Measurements from ENCODE around the gene CENATAC. TPM values are rescaled to one million over a fixed set of nuclear protein-coding genes. Genes with fewer than 3 reads are reported as not detected.
A peak's percentile ranks its signal among the peaks of the same experiment; 100 is the strongest.
"Not testable (repeated sequence)": the region's sequence is repeated elsewhere in the genome, so short reads cannot be mapped to it uniquely, and the experiment has no call there.

The CENATAC gene, protein sequence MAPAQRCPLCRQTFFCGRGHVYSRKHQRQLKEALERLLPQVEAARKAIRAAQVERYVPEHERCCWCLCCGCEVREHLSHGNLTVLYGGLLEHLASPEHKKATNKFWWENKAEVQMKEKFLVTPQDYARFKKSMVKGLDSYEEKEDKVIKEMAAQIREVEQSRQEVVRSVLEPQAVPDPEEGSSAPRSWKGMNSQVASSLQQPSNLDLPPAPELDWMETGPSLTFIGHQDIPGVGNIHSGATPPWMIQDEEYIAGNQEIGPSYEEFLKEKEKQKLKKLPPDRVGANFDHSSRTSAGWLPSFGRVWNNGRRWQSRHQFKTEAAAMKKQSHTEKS
- 15.7 and 18.0 TPM in 2 replicates for total RNA-seq (2014; rRNA removed; shearing (Covaris generic))

DNA sequence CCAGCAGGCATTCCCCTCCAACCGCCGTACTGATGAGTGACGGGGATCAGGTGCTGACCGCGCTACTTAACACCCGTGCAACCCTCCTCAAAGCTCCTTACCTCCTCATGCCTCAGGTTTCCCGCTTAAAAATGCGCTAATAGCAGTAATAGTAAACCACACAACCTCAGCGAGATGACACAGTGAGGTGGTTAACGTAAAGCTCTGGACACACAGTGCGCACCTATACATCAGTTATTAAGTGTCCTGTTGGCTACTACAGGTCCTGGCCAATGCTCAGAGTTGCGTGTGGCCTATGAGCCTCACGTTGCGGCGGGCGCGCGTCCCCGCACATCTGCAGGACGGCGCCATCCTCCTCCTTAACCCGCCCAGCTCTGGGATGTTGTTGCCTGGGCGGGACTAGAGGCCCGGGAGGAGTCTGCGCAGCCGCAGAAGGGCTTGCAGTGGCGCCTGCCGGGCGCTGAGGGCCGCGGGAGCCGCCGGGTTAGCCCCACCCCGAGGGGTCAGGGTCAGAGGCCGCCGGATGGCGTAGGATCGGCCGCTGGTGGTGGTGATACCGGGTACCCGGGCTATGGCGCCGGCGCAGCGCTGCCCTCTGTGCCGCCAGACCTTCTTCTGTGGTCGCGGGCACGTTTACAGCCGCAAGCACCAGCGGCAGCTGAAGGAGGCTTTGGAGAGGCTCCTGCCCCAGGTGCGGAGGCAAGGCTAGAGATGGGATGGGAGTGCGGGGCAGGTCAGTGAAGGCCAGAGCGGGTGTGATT is at the start of gene CENATAC:
Gene CENATAC (plus strand): TSS at position 512 of the 761 bp plus-strand sequence. CDS start 60 bp downstream, at position 572.
- Histone ChIP-seq H3K27me3 (ENCODE audit: control insufficient read depth, insufficient read depth, low read length) (no peaks in the 10 kb centered on the region), H3K4me3 (ENCODE audit: insufficient read depth, low read depth, low read length) (peak within 1 kb of the TSS; percentile 97), H3K36me3 (replicated peaks; ENCODE audit: control insufficient read depth, insufficient read depth, low read length) (peaks cover 3% of the 10 kb centered on the region)
- peak; percentile 100 for DNase-seq

DNA sequence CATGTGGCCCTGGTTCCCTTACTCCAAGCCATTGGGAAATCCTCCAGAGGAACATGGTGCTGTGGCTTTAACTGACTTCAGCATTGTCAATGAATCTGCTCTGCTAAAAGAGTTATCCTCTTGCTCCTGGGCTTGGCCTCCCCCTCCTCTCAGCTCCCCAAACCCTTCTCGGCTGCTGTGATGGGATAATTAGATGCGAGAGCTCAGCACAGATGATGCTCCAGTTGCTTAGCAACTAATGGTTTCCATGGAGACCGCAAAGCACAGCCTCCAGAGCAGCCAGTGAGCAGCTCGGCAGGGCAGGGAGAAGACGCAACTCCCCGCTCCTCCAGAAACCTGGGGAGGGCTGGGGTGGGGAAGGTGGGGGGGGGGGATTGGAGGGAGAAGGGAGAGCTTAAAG is 44.7 kb upstream of the CENATAC start:
- no peak overlapping the region for H3K4me3 ChIP-seq (ENCODE audit: insufficient read depth, low read depth, low read length)
- H3K27me3 ChIP-seq (ENCODE audit: control insufficient read depth, insufficient read depth, low read length), result peaks cover 4% of the 10 kb centered on the region; the same call in 1 of the 2 replicates
- DNase-seq, result peak; percentile 80
- H3K36me3 ChIP-seq (replicated peaks; ENCODE audit: control insufficient read depth, insufficient read depth, low read length), result no peaks in the 10 kb centered on the region

DNA sequence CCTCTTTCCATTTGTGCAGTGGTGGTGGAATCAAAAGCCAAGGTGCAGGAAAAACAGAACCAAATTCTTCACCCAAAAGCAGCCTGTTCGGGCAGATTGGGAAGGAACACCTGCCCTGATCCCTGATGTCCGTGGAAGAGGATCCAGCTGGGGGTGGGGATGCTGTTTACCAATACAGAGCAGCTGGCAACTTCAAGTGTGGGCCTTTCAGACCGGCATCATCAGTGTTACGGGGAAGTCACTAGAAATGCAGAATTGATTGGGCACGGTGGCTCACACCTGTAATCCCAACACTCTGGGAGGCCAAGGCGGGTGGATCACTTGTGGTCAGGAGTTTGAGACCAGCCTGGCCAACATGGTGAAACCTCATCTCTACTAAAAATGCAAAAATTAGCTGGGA is 44.0 kb upstream of the CENATAC start:
- not testable (repeated sequence) for H3K27me3 ChIP-seq (ENCODE audit: control insufficient read depth, insufficient read depth, low read length); H3K4me3 ChIP-seq (ENCODE audit: insufficient read depth, low read depth, low read length)

DNA sequence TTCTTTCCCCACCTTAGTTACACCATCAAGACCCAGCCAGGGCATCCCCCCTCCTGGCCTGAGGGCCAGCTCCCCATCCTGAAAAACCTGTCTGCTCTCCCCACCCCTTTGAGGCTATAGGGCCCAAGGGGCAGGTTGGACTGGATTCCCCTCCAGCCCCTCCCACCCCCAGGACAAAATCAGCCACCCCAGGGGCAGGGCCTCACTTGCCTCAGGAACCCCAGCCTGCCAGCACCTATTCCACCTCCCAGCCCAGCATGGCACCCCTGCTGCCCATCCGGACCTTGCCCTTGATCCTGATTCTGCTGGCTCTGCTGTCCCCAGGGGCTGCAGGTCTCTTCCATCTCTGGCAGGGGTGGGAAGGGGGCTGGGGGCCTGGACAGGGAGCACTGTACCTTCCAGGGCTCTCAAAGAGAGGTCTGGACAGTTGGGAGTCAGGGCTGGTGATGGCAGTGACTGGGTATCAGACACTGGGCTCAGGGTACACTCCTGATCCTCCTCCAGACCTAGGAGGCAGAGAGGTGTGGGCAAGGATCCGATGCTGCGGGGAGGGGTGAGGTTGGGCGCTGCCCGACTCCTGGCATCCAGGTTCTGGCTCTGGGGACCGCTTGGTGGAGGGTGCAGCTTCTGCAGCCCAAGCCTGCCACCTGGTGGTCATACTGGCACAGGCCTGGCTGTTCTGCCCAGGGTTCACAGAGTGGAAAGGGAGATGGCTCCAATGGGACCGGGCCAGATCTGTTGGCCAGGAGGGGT is 41.7 kb upstream of the CENATAC start, which contains the start of gene UPK2:
Gene UPK2 (plus strand): TSS at position 205 of the 753 bp plus-strand sequence. CDS start 53 bp downstream, at position 258.
- Histone ChIP-seq H3K27me3 (ENCODE audit: control insufficient read depth, insufficient read depth, low read length) (peaks cover 4% of the 10 kb centered on the region; the same call in 1 of the 2 replicates), H3K4me3 (ENCODE audit: insufficient read depth, low read depth, low read length) (no peak within 1 kb of the TSS), H3K36me3 (replicated peaks; ENCODE audit: control insufficient read depth, insufficient read depth, low read length) (no peaks in the 10 kb centered on the region)
- DNase-seq, result peak; percentile 97

More for the DNA sequence above, 44.0 kb upstream of the CENATAC start:
- H3K36me3 ChIP-seq (replicated peaks; ENCODE audit: control insufficient read depth, insufficient read depth, low read length); DNase-seq: not testable (repeated sequence)

DNA sequence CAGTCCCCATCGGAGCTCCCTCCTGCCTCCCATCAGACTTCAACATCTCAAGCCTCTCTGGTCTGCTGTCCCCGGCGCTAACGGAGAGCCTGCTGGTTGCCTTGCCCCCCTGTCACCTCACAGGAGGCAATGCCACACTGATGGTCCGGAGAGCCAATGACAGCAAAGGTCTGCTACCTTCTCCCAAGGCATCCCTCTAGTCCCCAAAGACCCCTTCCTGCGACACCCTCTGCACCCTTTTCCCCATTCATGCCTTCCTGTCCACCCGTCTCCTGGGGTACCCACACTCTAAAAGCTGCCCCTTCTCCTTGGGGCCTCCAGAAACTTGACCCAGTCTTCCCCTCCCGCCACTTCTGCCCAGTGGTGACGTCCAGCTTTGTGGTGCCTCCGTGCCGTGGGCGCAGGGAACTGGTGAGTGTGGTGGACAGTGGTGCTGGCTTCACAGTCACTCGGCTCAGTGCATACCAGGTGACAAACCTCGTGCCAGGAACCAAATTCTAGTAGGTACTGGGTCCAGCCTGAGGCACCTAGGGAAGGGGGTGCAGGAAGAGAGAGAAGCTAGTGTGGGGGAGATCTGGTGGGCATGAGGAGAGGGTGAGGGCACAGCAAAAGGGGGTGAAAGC is 41.0 kb upstream of the CENATAC start:
- H3K4me3 ChIP-seq (ENCODE audit: insufficient read depth, low read depth, low read length), result no peak overlapping the region
- peaks cover 4% of the 10 kb centered on the region; the same call in 1 of the 2 replicates for H3K27me3 ChIP-seq (ENCODE audit: control insufficient read depth, insufficient read depth, low read length)
- H3K36me3 ChIP-seq (replicated peaks; ENCODE audit: control insufficient read depth, insufficient read depth, low read length), result no peaks in the 10 kb centered on the region

DNA sequence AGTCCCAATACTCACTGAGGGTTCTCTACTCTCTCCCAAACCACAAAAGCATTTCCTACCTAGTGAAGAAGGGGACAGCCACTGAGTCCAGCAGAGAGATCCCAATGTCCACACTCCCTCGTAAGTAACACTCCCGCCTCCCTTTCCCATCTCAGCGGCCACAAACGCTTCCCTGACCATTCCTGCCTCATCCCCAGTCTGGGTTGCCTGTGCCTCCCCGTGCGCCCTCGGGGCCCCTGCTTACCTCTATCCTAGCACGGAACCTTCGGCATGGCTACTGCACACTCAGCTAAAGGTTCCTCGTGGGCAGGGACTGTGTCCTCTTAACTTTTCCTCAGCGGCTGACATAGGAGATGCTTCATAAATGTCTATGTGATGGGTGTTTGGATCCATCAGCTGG is 40.4 kb upstream of the CENATAC start:
- no peak for DNase-seq
- Histone ChIP-seq H3K4me3 (ENCODE audit: insufficient read depth, low read depth, low read length) (no peak overlapping the region), H3K36me3 (replicated peaks; ENCODE audit: control insufficient read depth, insufficient read depth, low read length) (no peaks in the 10 kb centered on the region), H3K27me3 (ENCODE audit: control insufficient read depth, insufficient read depth, low read length) (peaks cover 4% of the 10 kb centered on the region; the same call in 1 of the 2 replicates)

More for the DNA sequence above, 41.0 kb upstream of the CENATAC start:
- DNase-seq, result no peak

DNA sequence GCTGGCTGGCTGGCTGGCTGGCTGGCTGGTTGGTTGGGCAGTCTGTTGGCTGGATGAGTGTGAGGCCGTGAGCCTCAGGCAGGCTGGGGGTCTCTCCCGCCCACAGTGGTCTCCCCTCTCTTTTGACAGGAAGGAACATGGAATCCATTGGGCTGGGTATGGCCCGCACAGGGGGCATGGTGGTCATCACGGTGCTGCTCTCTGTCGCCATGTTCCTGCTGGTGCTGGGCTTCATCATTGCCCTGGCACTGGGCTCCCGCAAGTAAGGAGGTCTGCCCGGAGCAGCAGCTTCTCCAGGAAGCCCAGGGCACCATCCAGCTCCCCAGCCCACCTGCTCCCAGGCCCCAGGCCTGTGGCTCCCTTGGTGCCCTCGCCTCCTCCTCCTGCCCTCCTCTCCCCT is 40.0 kb upstream of the CENATAC start:
- DNase-seq, result no peak
- Histone ChIP-seq H3K36me3 (replicated peaks; ENCODE audit: control insufficient read depth, insufficient read depth, low read length) (no peaks in the 10 kb centered on the region), H3K27me3 (ENCODE audit: control insufficient read depth, insufficient read depth, low read length) (peaks cover 4% of the 10 kb centered on the region; the same call in 1 of the 2 replicates), H3K4me3 (ENCODE audit: insufficient read depth, low read depth, low read length) (no peak overlapping the region)

DNA sequence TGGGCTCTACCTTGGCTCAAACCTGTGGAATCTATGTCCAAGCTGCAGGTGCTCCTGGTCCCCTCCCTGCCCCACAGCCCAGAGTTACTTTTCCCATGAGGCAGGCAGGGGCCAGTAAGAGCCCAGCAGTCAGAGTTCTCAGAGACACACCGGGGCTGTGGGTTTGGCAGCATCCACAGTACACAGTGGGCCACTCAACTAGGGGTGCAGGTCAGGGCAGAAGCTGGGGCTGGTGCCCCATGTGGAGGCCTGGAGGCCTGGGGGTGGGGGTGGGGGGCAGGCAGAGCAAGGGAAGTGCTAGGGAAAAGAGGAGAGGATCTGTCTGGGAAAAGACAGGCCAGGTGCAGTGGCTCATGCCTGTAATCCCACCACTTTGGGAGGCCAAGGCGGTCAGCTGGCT is 39.4 kb upstream of the CENATAC start:
- H3K4me3 ChIP-seq (ENCODE audit: insufficient read depth, low read depth, low read length), result no peak overlapping the region
- no peak for DNase-seq
- H3K27me3 ChIP-seq (ENCODE audit: control insufficient read depth, insufficient read depth, low read length), result peaks cover 2% of the 10 kb centered on the region; the same call in 1 of the 2 replicates
- H3K36me3 ChIP-seq (replicated peaks; ENCODE audit: control insufficient read depth, insufficient read depth, low read length), result no peaks in the 10 kb centered on the region

DNA sequence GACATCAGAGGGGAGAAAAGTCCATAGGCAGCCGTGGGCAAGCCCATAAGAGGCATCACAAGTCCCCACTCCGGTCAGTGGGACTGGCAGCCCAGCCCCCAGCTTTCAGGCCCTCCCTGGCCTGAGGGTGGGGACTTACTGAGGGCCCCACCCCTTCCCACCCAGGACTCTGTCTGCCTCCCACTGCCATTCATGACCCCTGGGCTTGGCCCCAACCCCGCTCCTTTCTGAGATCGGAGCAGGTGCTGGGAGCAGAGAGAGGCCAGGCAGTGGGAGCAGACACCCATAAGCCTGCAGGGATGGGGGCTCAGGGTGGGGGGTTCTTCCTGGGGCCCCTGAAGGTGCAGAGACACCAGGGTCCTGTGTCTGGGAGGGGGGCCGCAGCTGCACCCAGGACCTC is 36.7 kb upstream of the CENATAC start:
- DNase-seq, result no peak
- Histone ChIP-seq H3K27me3 (ENCODE audit: control insufficient read depth, insufficient read depth, low read length) (peaks cover 2% of the 10 kb centered on the region; the same call in 1 of the 2 replicates), H3K36me3 (replicated peaks; ENCODE audit: control insufficient read depth, insufficient read depth, low read length) (no peaks in the 10 kb centered on the region), H3K4me3 (ENCODE audit: insufficient read depth, low read depth, low read length) (no peak overlapping the region)

DNA sequence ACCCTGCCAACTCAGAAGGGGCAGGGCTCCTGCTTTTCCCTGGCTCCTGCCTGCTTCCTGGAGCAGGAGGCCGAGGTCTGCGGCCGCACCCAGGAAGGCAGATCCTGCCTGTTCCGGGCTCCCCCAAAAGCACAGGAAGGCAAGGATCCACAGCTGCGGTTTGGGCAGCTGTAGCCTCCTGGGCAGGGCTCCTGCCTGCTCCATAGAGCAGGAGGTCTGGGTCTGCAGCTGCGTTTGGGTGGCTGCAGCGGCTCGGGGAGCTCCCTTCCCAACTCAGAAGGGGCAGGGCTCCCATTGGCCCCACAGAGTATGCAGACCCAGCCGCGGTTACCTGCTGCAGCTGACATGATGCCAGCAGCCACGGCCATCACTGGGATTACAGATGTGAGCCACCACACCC is 36.3 kb upstream of the CENATAC start:
- H3K4me3 ChIP-seq (ENCODE audit: insufficient read depth, low read depth, low read length), result no peak overlapping the region
- no peaks in the 10 kb centered on the region for H3K36me3 ChIP-seq (replicated peaks; ENCODE audit: control insufficient read depth, insufficient read depth, low read length)
- peak; percentile 55 for DNase-seq
- peaks cover 2% of the 10 kb centered on the region; the same call in 1 of the 2 replicates for H3K27me3 ChIP-seq (ENCODE audit: control insufficient read depth, insufficient read depth, low read length)

DNA sequence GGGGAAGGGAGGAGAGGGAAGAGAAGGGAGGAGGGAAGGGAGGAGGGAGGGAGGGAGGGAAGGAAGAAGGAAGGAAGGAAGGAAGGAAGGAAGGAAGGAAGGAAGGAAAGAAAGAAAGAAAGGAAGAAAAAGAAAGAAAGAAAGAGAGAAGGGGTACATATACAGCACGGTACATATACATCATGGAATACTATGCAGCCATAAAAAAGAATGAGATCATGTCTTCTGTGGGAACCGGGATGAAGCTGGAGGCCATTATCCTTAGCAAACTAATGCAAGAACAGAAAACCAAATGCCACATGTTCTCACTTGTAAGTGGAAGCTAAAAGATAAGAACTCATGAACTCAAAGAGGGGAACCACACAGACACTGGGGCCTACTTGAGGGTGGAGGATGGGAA is 28.4 kb upstream of the CENATAC start:
- not testable (repeated sequence) for DNase-seq; H3K36me3 ChIP-seq (replicated peaks; ENCODE audit: control insufficient read depth, insufficient read depth, low read length); H3K4me3 ChIP-seq (ENCODE audit: insufficient read depth, low read depth, low read length); H3K27me3 ChIP-seq (ENCODE audit: control insufficient read depth, insufficient read depth, low read length)

DNA sequence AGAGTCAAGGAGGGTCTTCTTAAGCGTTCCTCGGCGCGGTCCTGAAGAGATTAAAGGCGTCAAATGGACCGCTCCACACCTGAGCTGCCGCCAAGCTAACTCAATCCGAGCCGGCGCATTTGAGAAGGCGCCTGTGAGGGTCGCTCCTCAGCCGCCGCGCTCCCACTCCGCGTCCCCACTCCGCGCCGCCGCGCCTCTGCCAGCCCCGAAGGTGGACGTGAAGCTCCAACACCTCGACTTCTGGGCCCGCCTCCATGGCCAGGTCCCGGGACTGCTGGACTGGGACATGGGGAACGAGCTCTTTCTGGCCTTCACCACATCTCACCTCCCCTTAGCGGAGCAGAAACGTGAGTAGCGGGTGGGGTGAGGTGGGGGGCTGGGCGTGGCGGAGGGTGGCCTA is 26.3 kb upstream of the CENATAC start, which contains the start of gene FOXR1:
Gene FOXR1 (plus strand): TSS at position 116 of the 400 bp plus-strand sequence. CDS start 171 bp downstream, at position 287.
- DNase-seq, result peak; percentile 57
- Histone ChIP-seq H3K36me3 (replicated peaks; ENCODE audit: control insufficient read depth, insufficient read depth, low read length) (no peaks in the 10 kb centered on the region), H3K4me3 (ENCODE audit: insufficient read depth, low read depth, low read length) (no peak within 1 kb of the TSS), H3K27me3 (ENCODE audit: control insufficient read depth, insufficient read depth, low read length) (no peaks in the 10 kb centered on the region)

DNA sequence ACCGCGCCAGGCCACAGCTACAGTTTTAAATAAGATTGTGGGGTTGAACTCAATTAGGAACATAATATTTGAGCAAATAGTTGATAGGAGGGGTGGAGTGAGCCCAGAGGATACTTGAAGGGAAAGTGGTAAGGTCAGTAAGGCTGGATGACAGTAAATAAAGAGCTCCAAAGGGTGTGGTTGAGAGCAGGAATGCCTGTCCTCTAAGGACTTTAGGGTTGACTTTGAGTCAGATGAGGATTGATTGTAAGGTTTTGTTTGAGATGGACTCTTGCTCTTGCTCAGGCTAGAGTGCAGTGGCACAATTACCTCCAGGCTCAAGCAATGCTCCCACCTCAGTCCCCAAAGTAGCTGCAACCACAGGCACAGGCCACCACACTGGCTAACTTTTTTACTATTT is 24.0 kb upstream of the CENATAC start:
- Histone ChIP-seq H3K27me3 (ENCODE audit: control insufficient read depth, insufficient read depth, low read length) (no peaks in the 10 kb centered on the region), H3K36me3 (replicated peaks; ENCODE audit: control insufficient read depth, insufficient read depth, low read length) (no peaks in the 10 kb centered on the region), H3K4me3 (ENCODE audit: insufficient read depth, low read depth, low read length) (no peak overlapping the region)
- no peak for DNase-seq

All from H7 (cell line).